GM18526 (cell line): ENCODE data around the gene ITK.

Experiments used
- POLR2A ChIP-seq: IDR thresholded peaks from 3 replicates; pipeline ENCODE4 v1.6.1; 2011; ENCODE audit not compliant: insufficient read length; ENCODE audit errors: extremely low read depth

The ITK gene

GRCh38 chr5:157189223-157189622 is 8.6 kb downstream of the ITK start:
- TF ChIP-seq POLR2A = no peak

GRCh38 chr5:157193699-157194424 is 13.2 kb downstream of the ITK start:
- no peak for TF ChIP-seq POLR2A

GRCh38 chr5:157196045-157196444 is 15.4 kb downstream of the ITK start:
- no peak for TF ChIP-seq POLR2A

GRCh38 chr5:157197086-157197485 is 16.4 kb downstream of the ITK start:
- no peak for TF ChIP-seq POLR2A

GRCh38 chr5:157198277-157198986 is 17.8 kb downstream of the ITK start:
- TF ChIP-seq POLR2A = no peak

GRCh38 chr5:157201857-157202256 is 21.2 kb downstream of the ITK start:
- no peak for TF ChIP-seq POLR2A

- TF ChIP-seq POLR2A = no peak
Measured at GRCh38 chr5:157203417-157203816, 22.8 kb downstream of the ITK start.

GRCh38 chr5:157204765-157205164 is 24.1 kb downstream of the ITK start:
- TF ChIP-seq POLR2A = no peak

GRCh38 chr5:157205708-157206107 is 25.1 kb downstream of the ITK start:
- no peak for TF ChIP-seq POLR2A

- no peak for TF ChIP-seq POLR2A
Measured at GRCh38 chr5:157212307-157212706, 31.7 kb downstream of the ITK start.

- no peak for TF ChIP-seq POLR2A
Measured at GRCh38 chr5:157213527-157214243, 33.0 kb downstream of the ITK start.

- no peak for TF ChIP-seq POLR2A
Measured at GRCh38 chr5:157214415-157214814, 33.8 kb downstream of the ITK start.

- TF ChIP-seq POLR2A = no peak
Measured at GRCh38 chr5:157214861-157215513, 34.3 kb downstream of the ITK start.

- TF ChIP-seq POLR2A = no peak
Measured at GRCh38 chr5:157215514-157216167, 35.0 kb downstream of the ITK start.
